GM19468 (cell line): Measurements from ENCODE around the gene PHRF1.

Source experiments
- ATAC-seq: cut with Tn5 transposase; IDR thresholded peaks from one replicate; pipeline ENCODE4 v1.9.1; 2021; ENCODE audit warnings: mild to moderate bottlenecking, moderate library complexity, moderate number of reproducible peaks; ENCODE audit not compliant: unreplicated experiment; ENCODE audit errors: extremely low read depth

Gene PHRF1

DNA sequence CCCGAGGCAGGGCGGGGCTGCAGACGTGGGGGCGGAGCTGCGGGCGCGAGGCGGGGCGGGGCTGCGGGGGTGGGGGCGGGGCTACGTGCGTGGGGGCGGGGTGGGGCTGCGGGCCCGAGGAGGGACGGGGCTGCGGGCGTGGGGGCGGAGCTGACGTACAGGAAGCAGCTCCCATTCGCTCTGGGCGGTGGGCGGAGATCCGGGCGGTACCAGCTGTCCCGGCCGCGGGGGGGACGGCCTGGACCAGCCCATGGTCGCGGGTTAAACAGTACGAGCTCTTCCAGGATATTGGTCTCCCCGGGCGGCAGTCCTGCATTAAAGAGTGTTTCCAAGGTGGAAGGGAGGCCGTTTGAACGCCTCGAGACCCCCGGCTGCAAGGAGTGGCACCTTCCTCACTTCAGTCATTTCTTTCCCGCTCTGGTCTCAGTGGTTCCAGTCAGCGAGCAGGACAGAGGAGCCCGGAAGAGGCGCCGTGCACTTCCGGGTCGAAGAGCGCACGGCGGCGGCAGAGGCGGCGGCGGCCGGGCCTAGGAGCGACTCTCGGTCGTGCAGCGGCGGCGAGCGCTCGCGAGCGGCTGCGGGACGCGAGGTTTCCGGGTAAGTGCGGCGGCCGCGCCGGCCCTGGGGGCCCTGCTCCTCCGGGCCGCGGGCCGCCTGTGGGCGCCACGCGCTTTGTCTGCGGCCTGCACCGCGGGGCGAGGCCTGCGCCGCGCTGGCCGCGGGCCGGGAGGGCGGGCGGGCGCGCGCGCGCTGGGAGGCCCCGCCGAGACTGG, at the start of gene PHRF1:
PHRF1 (plus strand) TSS at position 475 of the 773 bp plus-strand sequence. CDS start 5,043 bp downstream, outside the sequence.
- ATAC-seq = peak; percentile 57

- no peak for ATAC-seq
Observed at GRCh38 chr11:528166-528814, 48.0 kb upstream of the PHRF1 start.

DNA sequence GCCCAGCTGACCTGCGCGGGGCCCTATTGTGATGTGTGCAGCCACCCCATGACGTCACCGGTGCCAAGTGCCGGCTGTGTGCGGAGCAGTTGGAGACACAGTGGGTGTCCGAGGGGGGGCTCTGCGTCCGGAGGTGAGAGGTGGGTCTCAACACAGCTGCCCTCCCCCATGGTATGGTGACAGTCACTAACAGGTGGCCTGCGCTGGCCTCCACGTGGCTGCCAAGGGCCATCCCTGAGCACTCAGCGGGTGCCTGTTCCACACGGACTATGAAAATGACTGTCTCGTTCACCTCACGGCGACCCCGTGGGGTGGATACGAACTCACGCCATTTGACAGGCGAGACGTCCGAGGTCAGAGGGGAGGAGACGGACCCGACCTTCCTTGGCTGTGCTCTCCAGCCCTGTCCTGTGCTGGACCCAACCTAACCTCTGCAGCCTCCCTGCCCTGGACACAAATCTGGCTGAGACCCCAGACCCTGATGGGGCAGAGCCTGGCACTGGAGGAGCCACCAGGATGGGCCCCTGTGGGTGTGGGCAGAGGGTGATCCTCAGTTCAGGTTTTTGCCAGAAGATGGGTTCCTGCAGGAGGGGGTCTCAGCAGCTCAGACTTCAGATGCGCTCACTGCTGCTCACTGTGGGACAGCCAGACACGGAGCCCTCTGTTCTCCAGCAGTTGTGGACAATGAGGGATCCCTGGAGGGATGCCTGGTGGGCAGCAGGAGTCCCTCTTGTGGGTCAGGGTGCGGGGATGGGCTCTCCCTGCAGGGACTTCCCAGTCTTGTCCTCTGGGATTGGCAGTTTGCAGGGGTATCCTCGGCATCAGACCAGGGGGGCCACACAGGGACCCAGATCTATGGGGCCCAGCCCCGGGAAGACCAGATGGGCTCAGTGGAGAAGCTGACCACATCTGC, 47.2 kb upstream of the PHRF1 start:
- no peak for ATAC-seq

- no peak for ATAC-seq
Observed at GRCh38 chr11:529728-530411, 46.4 kb upstream of the PHRF1 start.

- no peak for ATAC-seq
Observed at GRCh38 chr11:530960-531831, 45.1 kb upstream of the PHRF1 start.

DNA sequence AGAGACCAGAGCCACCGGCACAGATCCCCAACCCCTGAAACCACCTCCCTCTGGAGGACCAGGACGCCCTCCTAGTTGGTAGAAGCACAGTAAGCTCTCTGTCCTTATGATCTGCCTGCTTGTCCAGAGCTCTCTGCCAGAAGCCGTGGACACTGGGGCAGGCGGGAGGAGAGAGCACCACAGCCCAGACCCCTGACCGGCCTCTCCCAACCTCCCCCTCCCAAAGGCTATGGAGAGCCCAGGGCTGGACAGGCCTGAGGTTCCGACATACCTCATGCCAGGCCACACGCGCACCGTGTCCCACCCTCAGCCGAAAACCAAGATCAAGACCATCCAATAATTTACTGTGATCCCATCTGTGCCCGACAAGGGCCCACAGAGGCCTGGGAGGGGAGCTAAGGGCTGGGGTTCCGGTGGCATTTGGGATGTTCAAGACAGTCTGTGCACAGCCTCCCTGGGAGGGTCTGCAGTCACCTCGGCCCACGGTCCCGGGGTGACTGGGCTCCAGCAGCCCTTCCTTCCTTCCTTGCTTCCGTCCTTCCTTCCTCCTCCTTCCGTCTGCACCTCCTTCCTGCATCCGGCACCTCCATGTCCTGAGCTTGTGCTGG, 44.2 kb upstream of the PHRF1 start:
- no peak for ATAC-seq

- no peak for ATAC-seq
Observed at GRCh38 chr11:532527-532985, 43.7 kb upstream of the PHRF1 start.

DNA sequence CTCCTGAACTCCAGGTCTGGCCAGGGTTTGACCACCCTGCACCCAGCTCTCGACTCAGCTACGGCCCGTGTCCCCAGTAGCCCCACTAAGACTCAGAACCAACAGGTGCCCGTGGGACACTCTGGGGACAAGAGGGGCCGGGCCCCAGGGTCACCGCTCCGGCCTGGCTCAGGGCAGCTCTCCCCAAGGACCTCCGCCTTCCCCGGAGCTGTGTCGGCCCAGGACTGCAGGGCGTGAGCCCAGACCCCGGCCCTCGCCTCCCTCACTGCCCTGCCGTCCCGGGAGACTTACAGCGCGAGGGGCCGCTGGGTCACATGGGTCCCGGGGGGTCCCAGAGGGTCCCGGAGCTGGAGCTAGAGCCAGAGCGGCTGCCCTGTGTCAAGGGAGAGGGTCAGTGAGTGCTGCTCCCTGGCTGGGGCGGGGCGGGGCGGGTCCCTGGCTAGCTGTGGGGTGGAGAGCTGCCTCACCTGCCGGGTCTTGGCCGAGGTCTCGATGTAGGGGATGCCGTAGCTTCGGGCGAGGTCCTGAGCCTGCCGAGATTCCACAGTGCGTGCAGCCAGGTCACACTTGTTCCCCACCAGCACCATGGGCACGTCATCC, 43.2 kb upstream of the PHRF1 start:
- ATAC-seq = no peak

- ATAC-seq = no peak
Observed at GRCh38 chr11:533586-534395, 42.5 kb upstream of the PHRF1 start.

DNA sequence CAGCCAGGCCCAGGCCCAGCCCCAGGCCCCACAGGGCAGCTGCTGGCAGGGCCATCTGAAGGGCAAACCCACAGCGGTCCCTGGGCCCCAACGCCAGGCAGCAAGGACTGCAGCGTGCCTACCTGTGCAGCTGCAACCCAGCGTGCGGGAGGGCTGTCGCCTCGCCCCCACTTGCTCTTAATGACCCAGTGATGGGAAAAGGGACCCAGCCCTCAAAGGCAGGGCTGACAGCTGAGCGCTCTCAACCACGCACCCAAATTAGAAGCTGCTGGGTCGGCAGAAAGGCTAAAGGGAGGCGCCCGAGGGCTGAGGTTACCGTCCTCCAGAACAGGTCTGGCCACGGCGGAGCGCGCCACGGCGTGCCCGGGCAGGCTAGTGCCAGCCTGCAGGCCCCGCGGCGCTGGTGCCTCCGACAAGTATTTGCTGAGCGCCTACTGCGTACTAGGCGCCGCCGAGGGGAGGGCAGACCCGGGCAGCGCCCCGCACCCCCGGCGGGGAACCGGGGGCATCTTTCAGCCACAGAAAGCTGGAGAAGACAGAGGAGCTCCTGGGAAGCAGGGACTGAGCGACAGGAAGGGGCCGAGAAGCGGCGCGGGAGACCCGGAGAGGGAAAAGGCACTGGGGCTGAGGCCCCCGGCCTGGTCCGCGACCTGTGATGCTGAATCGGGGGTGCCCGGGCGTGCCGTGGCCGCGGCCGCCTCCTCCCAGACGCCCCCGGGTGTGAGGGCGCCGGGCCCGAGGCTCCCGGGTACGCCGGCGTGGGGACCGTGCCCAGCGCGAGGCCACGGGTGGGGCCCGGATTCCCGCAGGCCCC, 41.7 kb upstream of the PHRF1 start:
- no peak for ATAC-seq

- ATAC-seq = no peak
Observed at GRCh38 chr11:535210-535518, 41.1 kb upstream of the PHRF1 start.

DNA sequence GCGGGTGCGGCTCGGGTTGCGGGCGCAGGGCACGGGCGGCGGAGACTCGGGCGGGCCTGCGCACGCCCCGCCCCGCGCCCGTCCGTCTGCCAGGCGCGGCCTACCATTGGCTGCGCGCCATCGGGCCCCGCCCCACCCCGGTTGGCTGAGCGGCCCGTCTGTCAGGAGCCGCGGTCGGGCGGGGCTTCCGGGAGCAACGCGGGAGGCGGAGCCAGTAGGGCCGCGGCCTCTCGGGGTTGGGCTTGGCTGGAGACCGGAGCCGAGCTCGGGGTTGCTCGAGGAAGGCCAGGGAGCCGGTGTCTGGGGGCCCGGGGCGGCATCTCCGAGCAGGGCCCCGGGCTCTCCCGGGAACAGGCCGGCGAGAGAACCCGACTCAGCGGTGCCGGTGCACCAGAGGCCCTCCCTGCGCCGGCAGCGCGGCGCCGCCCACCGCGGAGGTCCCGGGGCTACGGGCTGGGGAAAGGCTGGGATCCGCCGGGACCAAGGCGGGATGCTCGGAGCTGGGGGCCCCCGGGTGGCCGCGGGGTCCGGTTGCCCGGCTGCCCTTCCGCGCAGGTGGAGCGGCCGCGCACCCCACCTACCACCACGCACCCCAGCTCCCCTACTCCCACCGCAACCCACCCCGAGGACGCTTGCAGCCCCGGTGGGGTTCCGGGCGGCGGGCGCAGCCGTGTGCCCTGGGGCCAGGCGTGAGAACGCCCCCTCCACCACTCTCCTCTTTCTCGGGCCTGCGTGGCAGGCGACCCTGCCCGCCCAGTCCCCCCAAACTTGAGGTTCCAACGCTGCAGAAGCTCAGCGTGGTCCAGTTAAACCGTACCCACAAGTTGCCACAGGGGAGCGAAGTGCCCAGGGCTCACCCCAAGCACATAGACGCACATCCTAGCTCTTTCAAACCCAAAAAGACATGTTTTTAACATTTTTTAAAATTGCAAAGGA, 40.5 kb upstream of the PHRF1 start, which contains the start of gene HRAS:
HRAS (minus strand) TSS at position 58 of the 936 bp plus-strand sequence.
- ATAC-seq = peak; percentile 56

- ATAC-seq = peak; percentile 28
Observed at GRCh38 chr11:536841-537621, 39.2 kb upstream of the PHRF1 start, which contains the start of gene LRRC56. TSS of gene LRRC56 (plus strand) at chr11:537527. CDS start at chr11:540685, 3,158 bp downstream.

- no peak for ATAC-seq
Observed at GRCh38 chr11:537622-538430, 38.4 kb upstream of the PHRF1 start.
